LNCaP clone FGC (cell line): Measurements from ENCODE around the gene GAS7.

ENCODE experiments used
- DNase-seq: peaks from one replicate; pipeline ENCODE4 v3.0.0-alpha.2; 2011; ENCODE audit warnings: low read depth
- H3K4me3 ChIP-seq: 2 replicates; pipeline ENCODE4 v1.5.1; 2011; ENCODE audit warnings: mild to moderate bottlenecking, low read depth, low read length, control low read depth
- TF ChIP-seq, protein P1 (sequence below): IDR thresholded peaks from 2 replicates; pipeline ENCODE4 v1.5.1; 2012; ENCODE audit warnings: mild to moderate bottlenecking; ENCODE audit not compliant: control insufficient read depth, insufficient read depth; ENCODE audit errors: extremely low read depth

Gene GAS7

GRCh38 chr17:10166176-10166935 is 32.0 kb downstream of the GAS7 start:
- H3K4me3 ChIP-seq = no peak overlapping the region
- DNase-seq = no peak
- TF ChIP-seq, protein P1, sequence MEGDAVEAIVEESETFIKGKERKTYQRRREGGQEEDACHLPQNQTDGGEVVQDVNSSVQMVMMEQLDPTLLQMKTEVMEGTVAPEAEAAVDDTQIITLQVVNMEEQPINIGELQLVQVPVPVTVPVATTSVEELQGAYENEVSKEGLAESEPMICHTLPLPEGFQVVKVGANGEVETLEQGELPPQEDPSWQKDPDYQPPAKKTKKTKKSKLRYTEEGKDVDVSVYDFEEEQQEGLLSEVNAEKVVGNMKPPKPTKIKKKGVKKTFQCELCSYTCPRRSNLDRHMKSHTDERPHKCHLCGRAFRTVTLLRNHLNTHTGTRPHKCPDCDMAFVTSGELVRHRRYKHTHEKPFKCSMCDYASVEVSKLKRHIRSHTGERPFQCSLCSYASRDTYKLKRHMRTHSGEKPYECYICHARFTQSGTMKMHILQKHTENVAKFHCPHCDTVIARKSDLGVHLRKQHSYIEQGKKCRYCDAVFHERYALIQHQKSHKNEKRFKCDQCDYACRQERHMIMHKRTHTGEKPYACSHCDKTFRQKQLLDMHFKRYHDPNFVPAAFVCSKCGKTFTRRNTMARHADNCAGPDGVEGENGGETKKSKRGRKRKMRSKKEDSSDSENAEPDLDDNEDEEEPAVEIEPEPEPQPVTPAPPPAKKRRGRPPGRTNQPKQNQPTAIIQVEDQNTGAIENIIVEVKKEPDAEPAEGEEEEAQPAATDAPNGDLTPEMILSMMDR = no peak

DNA sequence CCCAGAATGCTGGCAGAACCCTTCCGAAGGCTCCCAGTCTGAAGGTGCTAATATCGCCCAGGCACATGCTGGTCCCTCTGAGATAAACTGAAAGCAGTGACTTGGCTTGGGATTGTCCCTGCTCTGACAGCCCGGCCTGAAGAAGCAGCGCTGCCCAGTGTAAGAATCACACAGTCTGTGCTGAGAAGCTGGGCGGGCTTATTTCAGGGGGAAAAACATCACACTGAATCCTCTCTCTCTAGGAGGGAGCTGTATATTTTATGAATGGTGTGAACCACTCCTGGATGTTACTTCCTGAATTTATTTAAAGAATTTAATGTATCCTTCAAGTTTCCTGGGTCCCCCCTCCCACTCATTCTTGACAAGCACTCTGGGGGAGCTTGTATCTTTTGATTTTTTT is 36.3 kb downstream of the GAS7 start:
- TF ChIP-seq, protein P1 = no peak
- no peak for DNase-seq
- H3K4me3 ChIP-seq = no peak overlapping the region

DNA sequence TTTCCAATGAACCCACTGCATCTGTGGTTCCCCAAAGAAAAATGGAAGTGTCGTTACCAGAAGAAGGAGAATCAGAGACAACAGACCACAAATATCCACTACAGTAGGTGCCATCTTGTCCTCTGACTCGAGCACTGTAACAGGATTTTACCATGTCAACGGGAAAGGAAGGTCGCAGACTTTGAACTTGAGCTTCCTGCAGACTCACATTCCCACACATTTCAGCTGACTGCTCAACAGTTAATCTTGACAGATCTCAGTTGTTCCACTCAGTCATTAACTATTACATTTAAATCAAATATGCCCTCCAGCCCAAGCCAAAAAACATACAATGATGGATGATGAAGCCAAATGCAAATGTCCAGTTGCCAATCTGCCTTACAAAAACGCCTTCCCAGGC is 37.0 kb downstream of the GAS7 start:
- H3K4me3 ChIP-seq = no peak overlapping the region
- TF ChIP-seq, protein P1 = no peak
- DNase-seq = no peak

- no peak for DNase-seq
- TF ChIP-seq, protein P1 = no peak
- H3K4me3 ChIP-seq = no peak overlapping the region
Observed at GRCh38 chr17:10156948-10157607, 41.3 kb downstream of the GAS7 start.

DNA sequence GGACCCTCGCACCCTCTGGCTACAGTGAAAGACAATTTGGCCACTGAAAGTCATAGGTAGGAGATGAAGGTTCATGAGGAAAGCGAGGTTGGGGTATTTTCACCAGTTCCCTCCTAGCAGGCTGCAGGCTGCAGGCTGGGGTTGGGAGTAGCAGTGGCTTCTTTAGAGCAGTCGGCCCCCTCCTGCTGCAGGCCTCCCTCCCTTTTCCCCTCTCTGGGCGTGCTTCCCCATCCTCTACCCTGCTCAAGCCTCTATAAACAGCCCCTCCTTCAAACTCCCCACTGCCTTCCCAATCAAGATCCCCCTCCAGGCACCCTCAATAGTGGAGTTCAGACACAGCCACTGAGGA is 41.8 kb downstream of the GAS7 start:
- TF ChIP-seq, protein P1 = no peak
- no peak for DNase-seq
- H3K4me3 ChIP-seq = no peak overlapping the region

DNA sequence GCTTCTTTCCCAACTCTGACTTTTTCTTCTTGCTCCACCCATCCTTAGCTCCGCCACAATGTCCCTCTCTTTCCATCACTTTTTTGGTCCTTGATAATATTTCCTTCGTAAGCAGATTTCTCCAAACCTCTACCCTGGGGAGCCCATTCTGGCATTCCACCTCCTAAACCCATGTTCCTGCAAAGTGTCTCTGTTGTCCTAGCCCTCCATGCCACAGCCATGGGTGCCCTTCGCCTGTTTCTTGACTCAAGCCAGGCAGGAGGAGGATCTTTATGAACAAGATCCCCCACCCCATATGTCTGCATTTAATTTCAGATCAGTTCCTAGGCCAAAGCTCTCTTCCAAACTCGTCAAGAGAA is 42.4 kb downstream of the GAS7 start:
- DNase-seq = no peak
- no peak overlapping the region for H3K4me3 ChIP-seq
- TF ChIP-seq, protein P1 = no peak
